Activated CD8-positive, alpha-beta memory T cell treated with anti-CD3 and anti-CD28 coated beads for 24 hours (primary cell): ENCODE data around the gene CACNA1E.

Source experiments
- DNase-seq: peaks from one replicate; pipeline ENCODE4 v3.0.0-alpha.2; 2020

CACNA1E gene

GRCh38 chr1:181645171-181645570 is 161.9 kb downstream of the CACNA1E start:
- no peak for DNase-seq

GRCh38 chr1:181646710-181647109 is 163.4 kb downstream of the CACNA1E start:
- DNase-seq: no peak

GRCh38 chr1:181647314-181648035 is 164.2 kb downstream of the CACNA1E start:
- no peak for DNase-seq

GRCh38 chr1:181651276-181651675 is 168.0 kb downstream of the CACNA1E start:
- DNase-seq: no peak

GRCh38 chr1:181655756-181656155 is 172.4 kb downstream of the CACNA1E start:
- no peak for DNase-seq

- no peak for DNase-seq
Observed at GRCh38 chr1:181656491-181656890, 173.2 kb downstream of the CACNA1E start.

- no peak for DNase-seq
Observed at GRCh38 chr1:181658581-181658980, 175.3 kb downstream of the CACNA1E start.

GRCh38 chr1:181659321-181659957 is 176.1 kb downstream of the CACNA1E start:
- no peak for DNase-seq

- no peak for DNase-seq
Observed at GRCh38 chr1:181660621-181661020, 177.3 kb downstream of the CACNA1E start.

- no peak for DNase-seq
Observed at GRCh38 chr1:181661569-181661968, 178.3 kb downstream of the CACNA1E start.

- DNase-seq: no peak
Observed at GRCh38 chr1:181662606-181663005, 179.3 kb downstream of the CACNA1E start.

GRCh38 chr1:181664543-181664942 is 181.2 kb downstream of the CACNA1E start:
- no peak for DNase-seq

- DNase-seq: no peak
Observed at GRCh38 chr1:181669246-181669645, 185.9 kb downstream of the CACNA1E start.

GRCh38 chr1:181674617-181675016 is 191.3 kb downstream of the CACNA1E start:
- no peak for DNase-seq

- no peak for DNase-seq
Observed at GRCh38 chr1:181675091-181675917, 192.0 kb downstream of the CACNA1E start.

- no peak for DNase-seq
Observed at GRCh38 chr1:181675918-181676190, 192.5 kb downstream of the CACNA1E start.

- DNase-seq: no peak
Observed at GRCh38 chr1:181676269-181676668, 193.0 kb downstream of the CACNA1E start.

GRCh38 chr1:181680332-181680731 is 197.0 kb downstream of the CACNA1E start:
- DNase-seq: no peak

- no peak for DNase-seq
Observed at GRCh38 chr1:181680871-181681270, 197.6 kb downstream of the CACNA1E start.

GRCh38 chr1:181685211-181685610 is 201.9 kb downstream of the CACNA1E start:
- no peak for DNase-seq

- no peak for DNase-seq
Observed at GRCh38 chr1:181701891-181702290, 218.6 kb downstream of the CACNA1E start.

GRCh38 chr1:181704546-181704945 is 221.2 kb downstream of the CACNA1E start:
- no peak for DNase-seq

- no peak for DNase-seq
Observed at GRCh38 chr1:181711820-181712219, 228.5 kb downstream of the CACNA1E start.

- no peak for DNase-seq
Observed at GRCh38 chr1:181712711-181713110, 229.4 kb downstream of the CACNA1E start.
